ENCODE data around the gene FAM110D. TPM values are rescaled to one million over a fixed set of nuclear protein-coding genes. Genes with fewer than 3 reads are reported as not detected.

Gene FAM110D
- total and polyA plus RNA-seq, 7 experiments from 2014 or later: not detected

DNA sequence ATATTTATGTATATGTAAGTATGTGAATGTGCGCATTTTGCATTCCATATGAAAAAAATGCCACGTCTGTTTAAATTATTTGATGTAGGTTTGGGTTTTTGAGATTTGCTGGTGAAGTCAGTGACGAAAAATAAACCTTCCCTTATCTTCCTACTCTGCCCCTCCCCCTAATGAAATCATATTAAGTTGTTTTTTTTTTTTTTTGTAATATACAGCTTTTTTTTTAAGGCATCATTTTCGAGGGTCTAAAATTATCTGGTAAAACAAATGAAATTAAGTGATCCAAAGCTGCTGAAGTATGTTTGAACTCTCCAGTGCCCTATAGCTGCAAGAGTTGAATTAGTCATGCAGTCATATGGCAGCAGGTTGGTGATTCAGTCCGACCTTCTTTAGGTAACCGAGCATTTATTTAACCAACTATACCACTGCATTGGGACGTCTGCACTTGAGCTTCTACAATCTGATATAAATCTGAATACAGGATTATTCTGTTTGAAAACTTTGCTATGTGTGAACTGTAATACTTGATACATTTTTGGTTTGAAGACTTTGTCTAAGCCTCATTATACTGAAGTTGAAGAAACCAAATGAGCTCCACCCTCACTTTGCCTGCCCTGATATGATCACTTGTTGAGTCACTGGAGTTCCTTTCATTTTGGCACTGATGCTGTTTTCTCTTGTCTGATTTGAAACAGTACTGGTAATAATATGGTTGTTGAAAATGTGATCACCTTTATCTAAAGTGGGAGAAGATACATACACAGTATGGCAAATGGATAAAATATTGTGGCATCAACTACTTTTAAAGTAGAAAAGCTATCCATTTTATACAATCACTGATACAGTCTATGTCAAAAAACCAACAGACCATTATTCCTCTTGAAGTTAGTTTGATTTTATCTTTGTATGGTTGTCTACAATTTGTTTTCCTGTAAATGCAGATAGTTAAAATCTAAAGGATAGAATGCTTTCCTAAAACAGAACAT, 35.6 kb upstream of the FAM110D start:
- intact Hi-C loops (cut with micrococcal nuclease): loop anchor here in 1 of 2 donors (1.0 to 10.0 kb wide), 3 partner anchors 11 to 878 kb away; partner anchors contain the start of genes ARID1A and RSRP1
- H3K4me1 ChIP-seq (ENCODE audit: control insufficient read depth in 2 of 2, insufficient read depth in 2 of 2, low read length in 2 of 2): peaks cover 19 to 24% of the 10 kb centered on the region in 2 donors
- CTCF ChIA-PET: interaction anchor here (1.2 to 2.2 kb wide), 3 partner anchors 16 to 32 kb away, joined by 4 to 16 read pairs (median 5); no protein-coding TSS in a partner anchor
- peaks cover 0 to 28% (median 7%) of the 10 kb centered on the region in 3 experiments for H3K36me3 ChIP-seq (ENCODE audit: control insufficient read depth in 2 of 3, insufficient read depth in 3 of 3, low read length in 3 of 3)
- H3K27me3 Mint-ChIP-seq: peaks cover 0 to 7% (median 0%) of the 10 kb centered on the region in 5 donors
- H3K4me3 ChIP-seq (ENCODE audit: low read length): no peak overlapping the region
- H3K27ac Mint-ChIP-seq: peak overlapping the region in 5 of 9 donors; percentile 7 to 72 (median 47)
- peak overlapping the region in 2 of 10 donors; percentile 22 to 55 for H3K4me3 Mint-ChIP-seq
- H3K36me3 Mint-ChIP-seq: peaks cover 0 to 24% (median 8%) of the 10 kb centered on the region in 5 donors
- H3K4me1 Mint-ChIP-seq: peaks cover 31 to 69% (median 64%) of the 10 kb centered on the region in 7 donors
- H3K27ac ChIP-seq (ENCODE audit: low read depth, low read length): peak overlapping the region; percentile 1
- DNase-seq: no peak
- no peak for ATAC-seq
- H3K9me3 Mint-ChIP-seq: no peaks in the 10 kb centered on the region
- H3K27me3 ChIP-seq (ENCODE audit: control insufficient read depth in 2 of 2, insufficient read depth in 2 of 2, low read length in 2 of 2): no peaks in the 10 kb centered on the region
- POLR2A ChIA-PET: interaction anchor here (0.7 to 7.4 kb wide), 5 partner anchors 12 to 777 kb away, joined by 3 to 93 read pairs (median 3); partner anchors contain the start of genes CNKSR1, GPATCH3 and PDIK1L
- no peaks in the 10 kb centered on the region for H3K9me3 ChIP-seq (ENCODE audit: control insufficient read depth in 2 of 3, low read length in 3 of 3)

DNA sequence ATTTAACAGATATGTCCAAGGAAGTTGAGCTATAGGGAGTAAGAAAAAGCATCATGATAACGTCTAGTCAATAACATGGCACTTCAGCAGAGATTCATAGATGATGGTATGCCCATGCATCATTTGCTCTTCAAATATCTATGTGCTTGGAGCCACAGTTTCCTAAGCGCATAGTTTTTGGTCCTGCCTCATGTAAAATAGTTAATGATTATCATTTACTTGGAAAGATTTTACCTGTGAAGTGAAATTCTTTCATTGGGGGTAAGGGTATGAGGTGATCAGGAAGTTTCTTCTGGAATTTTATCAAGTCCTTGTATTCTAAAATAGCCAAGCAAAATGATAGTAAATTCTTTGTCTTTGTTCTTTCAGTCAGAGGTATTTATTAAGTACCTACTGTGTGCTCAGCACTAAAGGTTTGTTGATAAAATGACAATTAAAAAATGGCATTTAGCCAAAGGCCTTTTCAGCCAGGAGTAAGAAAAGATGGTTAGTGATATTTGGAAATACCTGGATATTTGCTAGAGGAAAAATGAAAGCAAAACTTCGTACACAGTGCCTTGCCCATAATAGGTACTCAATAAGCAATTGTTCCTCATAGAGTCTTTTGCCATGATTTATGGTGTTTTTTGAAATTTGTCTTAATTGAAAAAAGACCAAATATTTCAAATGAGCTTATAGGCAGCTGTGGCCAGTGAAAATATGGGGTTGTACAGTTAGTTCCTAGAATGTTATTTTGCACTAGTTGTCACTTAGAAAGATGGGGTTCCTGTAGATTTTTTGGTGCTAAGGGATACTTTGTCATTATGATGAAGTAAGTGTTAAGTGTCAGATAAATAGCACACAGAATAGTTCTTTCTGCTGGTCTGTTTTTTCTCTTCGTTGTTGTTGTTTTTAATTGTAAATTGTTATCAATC, 34.2 kb upstream of the FAM110D start:
- Histone ChIP-seq H3K9me3 (ENCODE audit: control insufficient read depth in 2 of 3, low read length in 3 of 3) (no peaks in the 10 kb centered on the region), H3K4me3 (ENCODE audit: low read length) (no peak overlapping the region), H3K4me1 (ENCODE audit: control insufficient read depth in 2 of 2, insufficient read depth in 2 of 2, low read length in 2 of 2) (peaks cover 19 to 24% of the 10 kb centered on the region in 2 donors), H3K27ac (ENCODE audit: low read depth, low read length) (no peak overlapping the region), H3K27me3 (ENCODE audit: control insufficient read depth in 2 of 2, insufficient read depth in 2 of 2, low read length in 2 of 2) (no peaks in the 10 kb centered on the region), H3K36me3 (ENCODE audit: control insufficient read depth in 2 of 3, insufficient read depth in 3 of 3, low read length in 3 of 3) (peaks cover 0 to 19% (median 7%) of the 10 kb centered on the region in 3 experiments)
- CTCF ChIA-PET: interaction anchor here (0.6 to 2.2 kb wide), 5 partner anchors 11 to 38 kb away, joined by 3 to 16 read pairs (median 3); no protein-coding TSS in a partner anchor
- peaks cover 0 to 17% (median 8%) of the 10 kb centered on the region in 5 donors for H3K36me3 Mint-ChIP-seq
- POLR2A ChIA-PET: interaction anchor here (0.7 to 7.4 kb wide), 3 partner anchors 13 to 28 kb away, joined by 3 to 93 read pairs (median 3); partner anchors contain the start of gene PDIK1L
- ATAC-seq (no peak), DNase-seq (no peak)
- H3K4me3 Mint-ChIP-seq: peak overlapping the region in 2 of 10 donors; percentile 21 to 58
- intact Hi-C loops (cut with micrococcal nuclease): loop anchor here in 1 of 2 donors (5.0 to 10.0 kb wide), 3 partner anchors 163 to 880 kb away; partner anchors contain the start of genes ARID1A and RSRP1
- peaks cover 0 to 13% (median 0%) of the 10 kb centered on the region in 5 donors for H3K27me3 Mint-ChIP-seq
- no peaks in the 10 kb centered on the region for H3K9me3 Mint-ChIP-seq
- peak overlapping the region in 7 of 9 donors; percentile 25 to 87 (median 58) for H3K27ac Mint-ChIP-seq
- H3K4me1 Mint-ChIP-seq: peaks cover 28 to 63% (median 60%) of the 10 kb centered on the region in 7 donors

DNA sequence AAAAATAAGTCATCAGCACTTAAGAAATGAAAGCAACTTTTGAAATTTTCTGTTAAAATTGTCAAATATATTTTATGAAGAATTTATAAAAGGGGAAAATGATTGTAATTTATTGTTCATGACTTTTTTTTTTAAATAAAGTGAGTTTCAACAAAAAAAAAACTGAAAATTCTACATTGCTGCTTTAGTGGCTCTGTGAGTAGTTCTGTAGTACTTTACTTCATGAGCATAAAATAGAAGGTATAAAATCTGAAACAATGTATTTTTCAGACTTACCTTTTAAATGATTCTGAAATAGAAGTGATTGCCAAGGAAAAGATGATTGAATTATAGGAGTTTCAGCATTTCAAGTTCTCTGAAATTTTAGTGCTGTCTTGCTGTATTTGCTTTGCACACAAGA, 33.5 kb upstream of the FAM110D start:
- peak overlapping the region; percentile 57 for H3K27ac ChIP-seq (ENCODE audit: low read depth, low read length)

DNA sequence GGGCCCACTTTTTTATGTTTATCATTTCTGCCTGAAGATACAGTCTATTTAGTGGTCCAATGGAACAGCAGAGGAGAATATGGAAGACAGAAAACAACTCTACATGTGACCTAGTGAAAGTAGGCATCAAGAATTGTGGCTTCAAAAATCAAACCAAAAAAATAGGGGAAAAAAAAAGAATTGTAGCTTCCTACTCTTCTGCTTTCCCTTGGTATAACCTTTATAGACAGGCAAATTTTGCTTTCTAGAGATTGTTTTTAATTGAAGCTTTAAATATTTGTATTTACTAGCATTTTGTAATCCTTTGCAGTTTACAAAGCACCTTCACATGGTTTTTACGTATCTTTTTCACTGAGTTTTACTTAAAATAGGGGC, 32.9 kb upstream of the FAM110D start:
- DNase-seq (no peak), ATAC-seq (no peak)
- Histone ChIP-seq H3K27me3 (ENCODE audit: control insufficient read depth in 2 of 2, insufficient read depth in 2 of 2, low read length in 2 of 2) (no peaks in the 10 kb centered on the region), H3K4me1 (ENCODE audit: control insufficient read depth in 2 of 2, insufficient read depth in 2 of 2, low read length in 2 of 2) (peaks cover 19 to 24% of the 10 kb centered on the region in 2 donors), H3K36me3 (ENCODE audit: control insufficient read depth in 2 of 3, insufficient read depth in 3 of 3, low read length in 3 of 3) (peaks cover 0 to 15% (median 7%) of the 10 kb centered on the region in 3 experiments), H3K9me3 (ENCODE audit: control insufficient read depth in 2 of 3, low read length in 3 of 3) (no peaks in the 10 kb centered on the region), H3K27ac (ENCODE audit: low read depth, low read length) (peak overlapping the region; percentile 57), H3K4me3 (ENCODE audit: low read length) (no peak overlapping the region)
- ChIA-PET POLR2A (interaction anchor here (1.1 to 7.4 kb wide), 7 partner anchors 8 to 24 kb away, joined by 3 to 93 read pairs (median 6); partner anchors contain the start of gene PDIK1L), CTCF (interaction anchor here (0.9 to 5.8 kb wide), 5 partner anchors 11 to 108 kb away, joined by 3 to 59 read pairs (median 8); partner anchors contain the start of gene CEP85)
- Mint-ChIP-seq H3K9me3 (no peaks in the 10 kb centered on the region), H3K27me3 (peaks cover 0 to 13% (median 0%) of the 10 kb centered on the region in 5 donors), H3K4me1 (peaks cover 25 to 55% (median 52%) of the 10 kb centered on the region in 7 donors), H3K27ac (peak overlapping the region; percentile 86 to 98 (median 95)), H3K36me3 (peaks cover 0 to 14% (median 8%) of the 10 kb centered on the region in 5 donors), H3K4me3 (peak overlapping the region; percentile 27 to 91 (median 76))
- intact Hi-C loops (cut with micrococcal nuclease): loop anchor here (1.0 to 10.0 kb wide), 7 partner anchors 15 to 881 kb away; partner anchors contain the start of genes PDIK1L (in 2 of the 2), ARID1A (in 1 of the 2), RSRP1 (in 1 of the 2) and UBXN11 (in 1 of the 2)

More for the DNA sequence above, 33.5 kb upstream of the FAM110D start:
- H3K4me1 Mint-ChIP-seq: peaks cover 25 to 56% (median 52%) of the 10 kb centered on the region in 7 donors
- Histone ChIP-seq H3K36me3 (ENCODE audit: control insufficient read depth in 2 of 3, insufficient read depth in 3 of 3, low read length in 3 of 3) (peaks cover 0 to 16% (median 7%) of the 10 kb centered on the region in 3 experiments), H3K27me3 (ENCODE audit: control insufficient read depth in 2 of 2, insufficient read depth in 2 of 2, low read length in 2 of 2) (no peaks in the 10 kb centered on the region), H3K4me1 (ENCODE audit: control insufficient read depth in 2 of 2, insufficient read depth in 2 of 2, low read length in 2 of 2) (peaks cover 19 to 24% of the 10 kb centered on the region in 2 donors), H3K9me3 (ENCODE audit: control insufficient read depth in 2 of 3, low read length in 3 of 3) (no peaks in the 10 kb centered on the region), H3K4me3 (ENCODE audit: low read length) (no peak overlapping the region)
- H3K27ac Mint-ChIP-seq: peak overlapping the region; percentile 66 to 98 (median 88)
- intact Hi-C loops (cut with micrococcal nuclease): loop anchor here in 1 of 2 donors (5.0 to 10.0 kb wide), 3 partner anchors 162 to 881 kb away; partner anchors contain the start of genes ARID1A and RSRP1
- no peaks in the 10 kb centered on the region for H3K9me3 Mint-ChIP-seq
- H3K4me3 Mint-ChIP-seq: peak overlapping the region in 2 of 10 donors; percentile 64 to 91
- ChIA-PET CTCF (interaction anchor here (0.6 to 5.8 kb wide), 5 partner anchors 10 to 37 kb away, joined by 3 to 59 read pairs (median 7); no protein-coding TSS in a partner anchor), POLR2A (interaction anchor here (0.7 to 7.4 kb wide), 4 partner anchors 14 to 28 kb away, joined by 3 to 93 read pairs (median 10); partner anchors contain the start of gene PDIK1L)
- ATAC-seq: no peak
- H3K36me3 Mint-ChIP-seq: peaks cover 0 to 14% (median 8%) of the 10 kb centered on the region in 5 donors
- DNase-seq: no peak
- peaks cover 0 to 13% (median 0%) of the 10 kb centered on the region in 5 donors for H3K27me3 Mint-ChIP-seq

DNA sequence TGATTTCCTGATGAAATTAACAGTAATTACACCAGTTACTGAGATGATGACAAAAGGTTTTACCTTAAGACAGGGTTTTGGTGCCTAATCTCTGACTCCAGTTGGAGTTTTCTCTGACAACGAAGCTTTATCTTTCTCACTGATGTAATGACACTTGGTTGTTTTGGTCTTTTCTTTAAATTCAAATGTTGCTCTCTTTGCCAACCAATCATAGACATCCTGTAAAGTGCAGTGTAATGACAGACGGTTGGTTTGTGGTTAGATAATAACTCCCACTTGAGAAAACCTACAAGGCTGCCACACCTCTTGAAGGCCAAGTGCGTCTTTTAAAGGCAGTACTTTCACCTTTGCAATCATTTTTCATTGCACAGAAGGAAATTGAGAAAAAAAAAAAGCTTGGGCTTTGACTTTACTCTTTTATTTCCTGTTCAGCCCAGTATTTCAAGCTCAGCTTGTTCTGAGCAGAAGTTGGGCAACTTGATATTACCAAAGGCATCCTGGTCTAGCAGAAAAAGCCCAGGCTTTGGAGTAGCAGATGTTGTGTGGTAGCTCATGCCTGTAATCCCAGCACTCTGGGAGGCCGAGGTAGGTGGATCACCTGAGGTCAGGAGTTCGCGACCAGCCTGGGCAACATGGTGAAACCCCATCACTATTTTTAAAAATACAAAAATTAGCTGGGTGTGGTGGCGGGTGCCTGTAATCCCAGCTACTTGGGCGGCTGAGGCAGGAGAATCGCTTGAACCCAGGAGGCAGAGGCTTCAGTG, 32.4 kb upstream of the FAM110D start:
- intact Hi-C loops (cut with micrococcal nuclease): loop anchor here (1.0 to 10.0 kb wide), 7 partner anchors 15 to 882 kb away; partner anchors contain the start of genes PDIK1L (in 2 of the 2), ARID1A (in 1 of the 2), RSRP1 (in 1 of the 2) and UBXN11 (in 1 of the 2)
- ATAC-seq (peak; percentile 99), DNase-seq (peak in 8 of 9 donors; percentile 33 to 94 (median 90))
- Mint-ChIP-seq H3K27ac (peak overlapping the region; percentile 86 to 98 (median 95)), H3K9me3 (no peaks in the 10 kb centered on the region), H3K4me3 (peak overlapping the region; percentile 60 to 91 (median 78)), H3K36me3 (peaks cover 0 to 14% (median 8%) of the 10 kb centered on the region in 5 donors), H3K4me1 (peaks cover 25 to 55% (median 52%) of the 10 kb centered on the region in 7 donors), H3K27me3 (peaks cover 0 to 13% (median 0%) of the 10 kb centered on the region in 5 donors)
- Histone ChIP-seq H3K9me3 (ENCODE audit: control insufficient read depth in 2 of 3, low read length in 3 of 3) (no peaks in the 10 kb centered on the region), H3K4me1 (ENCODE audit: control insufficient read depth in 2 of 2, insufficient read depth in 2 of 2, low read length in 2 of 2) (peaks cover 19 to 24% of the 10 kb centered on the region in 2 donors), H3K4me3 (ENCODE audit: low read length) (no peak overlapping the region), H3K36me3 (ENCODE audit: control insufficient read depth in 2 of 3, insufficient read depth in 3 of 3, low read length in 3 of 3) (peaks cover 0 to 15% (median 7%) of the 10 kb centered on the region in 3 experiments), H3K27ac (ENCODE audit: low read depth, low read length) (peak overlapping the region; percentile 61), H3K27me3 (ENCODE audit: control insufficient read depth in 2 of 2, insufficient read depth in 2 of 2, low read length in 2 of 2) (no peaks in the 10 kb centered on the region)
- ChIA-PET POLR2A (interaction anchor here (0.6 to 7.4 kb wide), 14 partner anchors 9 to 1033 kb away, joined by 3 to 93 read pairs (median 4); partner anchors contain the start of genes PDIK1L and ZNF593), CTCF (interaction anchor here (0.6 to 5.8 kb wide), 13 partner anchors 11 to 1480 kb away, joined by 3 to 59 read pairs (median 3); partner anchors contain the start of gene CEP85)
